Hematopoietic multipotent progenitor cell treated with erythropoietin and hydrocortisone succinate and interleukin-3 and kit ligand, for 8 days (in vitro differentiated cells): ENCODE data around the gene KIF5A.
"Not testable (repeated sequence)": the region's sequence is repeated elsewhere in the genome, so short reads cannot be mapped to it uniquely, and the experiment has no call there.

Experiments used
- DNase-seq: peaks from one replicate; pipeline ENCODE4 v3.0.0-alpha.2; 2015

The KIF5A gene

GRCh38 chr12:57609781-57610553 lies 60.1 kb downstream of the KIF5A start:
- no peak for DNase-seq

- DNase-seq: peak; percentile 11
Observed at GRCh38 chr12:57610554-57611107, 60.8 kb downstream of the KIF5A start.

DNA sequence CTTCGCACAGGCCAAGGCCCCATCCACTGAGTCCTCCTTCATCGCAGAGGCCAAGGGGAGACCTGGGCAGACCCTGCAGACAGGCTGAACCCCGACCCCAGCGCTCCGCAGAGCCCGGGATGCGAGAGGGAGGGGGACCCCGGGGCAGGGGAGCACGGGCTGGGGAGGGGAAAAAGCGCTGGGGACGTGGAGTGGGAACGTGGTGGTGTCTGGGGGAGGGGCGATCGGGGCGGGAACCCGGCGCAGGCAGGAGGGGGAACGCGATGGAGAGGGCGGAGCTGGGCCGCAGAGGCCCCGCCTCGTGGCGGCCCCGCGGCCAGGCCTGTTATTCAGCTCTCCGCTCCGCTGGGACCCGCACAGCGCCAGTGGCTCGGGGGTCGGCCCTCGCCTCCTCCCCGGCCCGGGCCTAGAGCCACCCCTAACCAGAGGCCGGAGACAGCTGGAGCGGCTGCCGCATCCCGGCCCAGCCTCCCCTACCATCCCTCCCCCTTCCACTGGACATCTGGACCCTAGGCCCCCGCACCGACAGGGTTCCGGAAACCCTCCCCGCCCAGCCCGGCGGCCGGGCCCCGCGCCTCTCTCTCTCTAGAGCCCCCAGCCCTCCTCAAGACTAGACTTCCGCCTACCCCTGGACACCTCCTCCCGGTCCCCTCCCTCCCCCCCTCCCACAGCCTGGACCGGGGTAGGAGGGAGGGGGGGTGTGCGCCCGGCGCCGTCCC lies 61.4 kb downstream of the KIF5A start, which contains the start of gene ARHGEF25:
Gene ARHGEF25, plus strand, starts transcription at position 328 of the 719 bp plus-strand sequence. CDS start 460 bp downstream, outside the sequence.
- DNase-seq: no peak

DNA sequence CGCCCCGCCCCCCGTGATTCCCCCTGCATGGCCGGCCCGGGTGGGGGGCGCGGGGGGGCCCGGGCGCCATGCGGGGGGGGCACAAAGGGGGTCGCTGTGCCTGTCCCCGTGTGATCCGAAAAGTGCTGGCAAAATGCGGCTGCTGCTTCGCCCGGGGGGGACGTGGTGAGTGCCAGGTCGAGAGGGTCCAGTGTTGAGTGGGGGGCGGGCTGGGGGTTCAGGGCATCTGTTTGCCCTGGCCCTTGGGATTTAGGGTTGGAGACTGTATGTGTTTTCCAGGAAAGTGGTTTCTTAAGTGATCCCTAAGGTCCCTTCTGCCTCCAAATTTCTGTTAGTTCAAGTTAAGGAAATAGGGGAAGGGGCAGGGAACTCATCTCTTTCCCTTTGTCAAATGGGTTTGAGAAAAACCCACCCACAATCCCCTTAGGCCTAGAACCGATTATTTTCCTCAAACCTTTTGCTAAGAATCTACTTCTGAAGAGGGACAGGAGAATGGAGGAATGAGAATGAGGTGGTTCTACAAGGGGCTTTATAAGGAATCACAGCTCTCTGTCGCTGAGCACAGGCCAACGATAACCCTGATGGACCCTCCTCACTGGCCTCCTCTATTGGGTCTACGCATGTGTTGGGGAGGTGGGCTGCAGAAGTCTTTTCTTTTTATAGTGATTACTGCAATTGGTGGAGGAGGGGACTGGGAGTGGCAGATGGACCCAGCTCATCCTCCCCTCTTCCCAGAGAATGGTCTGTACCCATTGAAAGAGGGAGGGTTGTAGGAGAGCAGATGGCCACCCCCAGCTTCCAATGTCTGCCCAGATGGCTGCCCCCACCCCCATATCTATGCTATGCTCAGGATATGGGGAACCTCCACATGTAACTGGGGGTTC lies 62.2 kb downstream of the KIF5A start:
- no peak for DNase-seq

DNA sequence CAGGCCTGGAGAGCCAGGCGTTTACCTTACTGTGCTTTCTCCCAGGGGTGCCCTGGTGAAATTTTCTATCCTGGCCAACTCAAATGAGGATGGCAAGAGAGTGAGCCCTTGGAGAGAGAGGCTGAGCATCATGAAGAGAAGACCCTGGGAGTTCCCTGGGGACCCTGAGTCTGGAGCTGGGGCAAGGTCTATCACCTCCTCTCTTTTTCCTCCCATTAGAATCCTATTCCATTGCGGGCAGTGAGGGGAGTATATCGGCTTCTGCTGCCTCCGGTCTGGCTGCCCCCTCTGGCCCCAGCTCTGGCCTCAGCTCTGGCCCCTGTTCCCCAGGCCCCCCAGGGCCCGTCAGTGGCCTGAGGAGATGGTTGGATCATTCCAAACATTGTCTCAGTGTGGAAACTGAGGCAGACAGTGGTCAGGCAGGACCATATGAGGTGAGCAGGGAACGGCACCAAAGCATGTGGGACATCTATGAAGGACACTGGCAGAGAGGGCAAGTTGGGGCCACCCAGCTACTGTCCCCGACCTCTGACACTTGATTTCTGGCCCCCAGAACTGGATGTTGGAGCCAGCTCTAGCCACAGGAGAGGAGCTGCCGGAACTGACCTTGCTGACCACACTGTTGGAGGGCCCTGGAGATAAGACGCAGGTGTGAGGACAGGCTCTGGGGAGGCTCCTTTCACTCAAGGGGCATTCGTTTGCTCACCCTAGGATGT lies 63.0 kb downstream of the KIF5A start:
- no peak for DNase-seq

DNA sequence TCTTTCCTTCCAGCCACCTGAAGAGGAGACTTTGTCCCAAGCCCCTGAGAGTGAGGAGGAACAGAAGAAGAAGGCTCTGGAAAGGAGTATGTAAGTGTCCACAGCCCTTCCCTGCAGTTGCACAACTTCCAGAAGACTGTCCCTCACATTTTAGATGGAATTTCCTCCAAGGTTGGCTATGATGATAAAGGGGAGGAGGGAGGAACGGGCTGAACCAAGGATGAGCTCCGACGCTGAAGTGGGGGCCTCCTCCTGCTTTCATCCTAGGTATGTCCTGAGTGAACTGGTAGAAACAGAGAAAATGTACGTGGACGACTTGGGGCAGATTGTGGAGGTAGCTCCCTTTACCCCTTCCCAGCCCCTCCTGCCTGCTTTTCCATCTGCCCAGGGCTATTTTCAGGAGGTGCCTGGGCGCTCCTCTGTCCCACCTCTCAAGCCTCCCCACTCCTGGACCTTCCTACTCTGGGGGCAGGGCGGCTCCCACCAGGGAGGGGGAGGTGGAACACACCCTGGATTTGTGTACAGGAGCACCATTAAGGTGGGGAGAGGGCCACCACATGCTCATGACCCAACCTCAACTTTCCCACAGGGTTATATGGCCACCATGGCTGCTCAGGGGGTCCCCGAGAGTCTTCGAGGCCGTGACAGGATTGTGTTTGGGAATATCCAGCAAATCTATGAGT lies 63.7 kb downstream of the KIF5A start:
- DNase-seq: no peak

- peak; percentile 35 for DNase-seq
Observed at GRCh38 chr12:57614178-57614947, 64.5 kb downstream of the KIF5A start.

DNA sequence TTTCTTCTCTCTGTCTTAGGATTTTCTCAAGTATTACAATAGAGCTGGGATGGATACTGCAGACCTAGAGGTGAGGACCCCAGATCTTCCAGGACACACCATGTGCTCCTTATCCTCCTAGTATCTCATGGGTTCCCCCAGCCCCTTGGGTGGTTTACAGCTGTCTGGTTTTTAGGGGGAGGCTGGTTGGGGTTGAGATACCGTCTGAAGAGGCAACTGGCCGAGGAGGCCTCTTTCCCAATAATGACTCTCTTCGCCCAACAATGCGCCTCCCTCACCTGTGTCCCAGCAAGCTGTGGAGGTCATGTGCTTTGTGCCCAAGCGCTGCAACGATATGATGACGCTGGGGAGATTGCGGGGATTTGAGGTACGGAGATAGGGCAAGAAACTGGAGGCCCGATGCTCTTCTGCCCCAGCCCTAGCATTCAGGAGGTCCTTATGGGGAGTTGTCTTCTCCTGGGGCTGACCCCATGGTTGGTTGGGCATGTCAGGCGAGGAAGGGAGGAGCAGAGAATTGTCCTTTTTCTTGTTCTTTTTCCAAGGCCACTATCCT lies 65.2 kb downstream of the KIF5A start:
- no peak for DNase-seq

DNA sequence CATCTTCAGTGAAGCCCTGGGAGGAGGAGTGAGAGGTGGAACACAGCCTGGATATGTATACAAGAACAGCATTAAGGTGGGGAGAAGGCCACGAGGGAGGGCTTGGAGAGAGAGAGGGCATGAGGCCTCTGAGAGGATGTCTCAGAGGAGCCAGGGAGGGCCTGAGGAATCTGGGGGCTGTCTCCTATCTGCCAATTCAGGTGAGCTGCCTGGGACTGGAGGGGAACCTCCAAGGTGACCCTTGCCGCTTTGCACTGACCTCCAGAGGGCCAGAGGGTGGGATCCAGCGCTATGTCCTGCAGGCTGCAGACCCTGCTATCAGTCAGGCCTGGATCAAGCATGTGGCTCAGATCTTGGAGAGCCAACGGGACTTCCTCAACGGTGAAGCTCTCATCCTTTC lies 65.8 kb downstream of the KIF5A start:
- DNase-seq: no peak

- DNase-seq: no peak
Observed at GRCh38 chr12:57616383-57617101, 66.7 kb downstream of the KIF5A start.

GRCh38 chr12:57617942-57618341 lies 68.1 kb downstream of the KIF5A start:
- DNase-seq: no peak

GRCh38 chr12:57618431-57618830 lies 68.6 kb downstream of the KIF5A start:
- not testable (repeated sequence) for DNase-seq

DNA sequence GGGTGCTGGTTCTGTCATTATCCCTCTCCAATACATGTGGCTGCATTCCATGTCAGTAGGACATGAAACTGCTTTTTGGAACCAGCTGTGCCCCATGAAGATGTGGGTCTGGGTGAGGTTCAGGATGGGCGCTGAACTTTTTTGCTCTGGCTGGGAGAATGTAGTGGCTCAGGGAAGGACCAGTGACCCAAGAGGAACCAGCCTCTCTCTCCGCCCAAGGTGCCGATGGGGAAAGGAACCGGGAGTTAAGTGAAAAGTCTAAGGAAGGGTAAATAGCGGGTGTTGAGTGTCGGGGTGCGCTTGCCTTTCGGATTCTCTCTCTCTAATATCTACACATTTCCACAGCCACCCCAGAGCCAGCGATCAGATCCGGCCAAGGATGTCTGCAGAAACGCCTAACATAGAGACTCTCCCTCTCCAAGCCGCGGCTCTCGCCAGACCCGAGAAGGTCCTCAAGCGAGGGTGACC lies 69.2 kb downstream of the KIF5A start:
- DNase-seq: no peak

GRCh38 chr12:57619434-57620244 lies 69.8 kb downstream of the KIF5A start:
- no peak for DNase-seq

- no peak for DNase-seq
Observed at GRCh38 chr12:57620245-57620935, 70.5 kb downstream of the KIF5A start.

GRCh38 chr12:57620936-57621496 lies 71.2 kb downstream of the KIF5A start:
- DNase-seq: no peak

GRCh38 chr12:57621497-57622292 lies 71.9 kb downstream of the KIF5A start:
- peak; percentile 22 for DNase-seq
